LNCaP clone FGC (cell line): Measurements from ENCODE around the gene PDPN.
A peak's percentile ranks its signal among the peaks of the same experiment; 100 is the strongest.
"Not testable (repeated sequence)": the region's sequence is repeated elsewhere in the genome, so short reads cannot be mapped to it uniquely, and the experiment has no call there.

Experiments used
- DNase-seq: peaks from one replicate; pipeline ENCODE4 v3.0.0-alpha.2; 2011; ENCODE audit warnings: low read depth
- H3K4me3 ChIP-seq: 2 replicates; pipeline ENCODE4 v1.5.1; 2011; ENCODE audit warnings: mild to moderate bottlenecking, low read depth, low read length, control low read depth
- CTCF ChIP-seq: IDR thresholded peaks from 2 replicates; pipeline ENCODE4 v1.5.1; 2012; ENCODE audit warnings: mild to moderate bottlenecking; ENCODE audit not compliant: control insufficient read depth, insufficient read depth; ENCODE audit errors: extremely low read depth

Gene PDPN

GRCh38 chr1:13549521-13549920 is 34.1 kb upstream of the PDPN start:
- no peak overlapping the region for H3K4me3 ChIP-seq
- DNase-seq, result no peak
- no peak for TF ChIP-seq CTCF

- H3K4me3 ChIP-seq, result no peak overlapping the region
- peak; percentile 53 for DNase-seq
- TF ChIP-seq CTCF, result no peak
Measured at GRCh38 chr1:13550663-13551062, 33.0 kb upstream of the PDPN start.

GRCh38 chr1:13554798-13555197 is 28.8 kb upstream of the PDPN start:
- DNase-seq, result no peak
- no peak for TF ChIP-seq CTCF

GRCh38 chr1:13556224-13556764 is 27.3 kb upstream of the PDPN start:
- DNase-seq, result no peak
- no peak for TF ChIP-seq CTCF
- H3K4me3 ChIP-seq, result no peak overlapping the region

More at GRCh38 chr1:13554798-13555197, 28.8 kb upstream of the PDPN start:
- no peak overlapping the region for H3K4me3 ChIP-seq

- DNase-seq, result no peak
- H3K4me3 ChIP-seq, result no peak overlapping the region
- no peak for TF ChIP-seq CTCF
Measured at GRCh38 chr1:13560541-13560940, 23.1 kb upstream of the PDPN start.

- DNase-seq, H3K4me3 ChIP-seq: not testable (repeated sequence)
Measured at GRCh38 chr1:13562981-13563380, 20.7 kb upstream of the PDPN start.

GRCh38 chr1:13564073-13564472 is 19.6 kb upstream of the PDPN start:
- no peak overlapping the region for H3K4me3 ChIP-seq
- DNase-seq, result no peak
- no peak for TF ChIP-seq CTCF

- not testable (repeated sequence) for DNase-seq, H3K4me3 ChIP-seq
Measured at GRCh38 chr1:13570435-13570834, 13.2 kb upstream of the PDPN start.
